IMR-90 (cell line): Measurements from ENCODE around the gene TTF1. TPM values are rescaled to one million over a fixed set of nuclear protein-coding genes. Genes with fewer than 3 reads are reported as not detected.

ENCODE experiments used
- ATAC-seq: fragments of 200-7000 bp; cut with Tn5 transposase; 2 replicates; pipeline ENCODE4 v1.9.1; 2020; ENCODE audit warnings: low read depth, mild to moderate bottlenecking, moderate library complexity
- BruUV-seq: library from RNA; stranded (reverse); fragments of 400-500 nt; replicated peaks from 2 replicates; lab custom pipeline; 2021; lab: Mats Ljungman, UMichigan
- CTCF ChIA-PET: fragments of 300-600 bp; formaldehyde crosslinking; extraction: SDS; loops from one replicate; lab custom pipeline; 2021; ENCODE audit warnings: antibody characterized with exemption; lab: Yijun Ruan, JAX
- POLR2A ChIA-PET: fragments of 300-600 bp; sonication (Branson Sonifier 250); formaldehyde crosslinking; loops from one replicate; lab custom pipeline; 2022; ENCODE audit warnings: antibody characterized with exemption; ENCODE audit not compliant: unreplicated experiment; lab: Charles Lee
- DNase-seq: peaks from one replicate; pipeline ENCODE4 v3.0.0; 2013
- H2AFZ ChIP-seq: replicated peaks from 2 replicates; pipeline ENCODE3; 2013; ENCODE audit warnings: low read length, mild to moderate bottlenecking; ENCODE audit not compliant: poor library complexity
- H2AK5ac ChIP-seq: 2 replicates; pipeline ENCODE4 v1.6.1; 2013; ENCODE audit warnings: low read depth, low read length, inconsistent platforms
- H2AK9ac ChIP-seq: replicated peaks from 2 replicates; pipeline ENCODE3; 2013; ENCODE audit warnings: mild to moderate bottlenecking, low read depth, low read length, moderate library complexity; ENCODE audit not compliant: poor library complexity
- H2BK120ac ChIP-seq: 2 replicates; pipeline ENCODE4 v1.6.1; 2013; ENCODE audit warnings: low read depth, low read length, inconsistent platforms
- H2BK15ac ChIP-seq: 3 replicates; pipeline ENCODE4 v1.6.1; 2013; ENCODE audit warnings: low read depth, low read length, inconsistent platforms
- H2BK20ac ChIP-seq: 2 replicates; pipeline ENCODE4 v1.6.1; 2013; ENCODE audit warnings: low read depth, mild to moderate bottlenecking, inconsistent platforms, low read length, moderate library complexity
- H2BK5ac ChIP-seq: 2 replicates; pipeline ENCODE4 v1.6.1; 2013; ENCODE audit warnings: mild to moderate bottlenecking, low read depth, low read length, inconsistent platforms; ENCODE audit not compliant: poor library complexity, severe bottlenecking
- H3K14ac ChIP-seq: replicated peaks from 2 replicates; pipeline ENCODE4 v1.6.1; 2013; ENCODE audit warnings: low read depth, low read length, inconsistent platforms
- H3K18ac ChIP-seq: 2 replicates; pipeline ENCODE4 v1.6.1; 2013; ENCODE audit warnings: low read depth, low read length, control low read depth
- H3K23ac ChIP-seq: 2 replicates; pipeline ENCODE4 v1.6.1; 2013; ENCODE audit warnings: low read depth, low read length, inconsistent platforms
- H3K27ac ChIP-seq: 2 replicates; pipeline ENCODE4 v1.5.1; 2013; ENCODE audit warnings: mild to moderate bottlenecking, control low read depth, low read length; ENCODE audit not compliant: insufficient read depth
- H3K27me3 ChIP-seq: 2 replicates; pipeline ENCODE4 v1.6.1; 2013; ENCODE audit warnings: low read length; ENCODE audit not compliant: control insufficient read depth, insufficient read depth
- H3K36me3 ChIP-seq: 2 replicates; pipeline ENCODE4 v1.6.1; 2013; ENCODE audit warnings: low read length, mixed read lengths; ENCODE audit not compliant: control insufficient read depth, insufficient read depth
- H3K4ac ChIP-seq: 2 replicates; pipeline ENCODE4 v1.6.1; 2013; ENCODE audit warnings: low read depth, low read length, inconsistent platforms
- H3K4me1 ChIP-seq: 2 replicates; pipeline ENCODE4 v1.6.1; 2013; ENCODE audit warnings: low read length, mixed read lengths; ENCODE audit not compliant: control insufficient read depth, insufficient read depth
- H3K4me2 ChIP-seq: 2 replicates; pipeline ENCODE4 v1.6.1; 2013; ENCODE audit warnings: low read depth, mild to moderate bottlenecking, control low read depth, low read length, moderate library complexity
- H3K4me3 ChIP-seq: 2 replicates; pipeline ENCODE4 v1.5.1; 2013; ENCODE audit warnings: low read depth, mild to moderate bottlenecking, control low read depth, low read length, moderate library complexity; ENCODE audit not compliant: insufficient read depth
- H3K56ac ChIP-seq: 2 replicates; pipeline ENCODE4 v1.6.1; 2013; ENCODE audit warnings: low read length, inconsistent platforms; ENCODE audit not compliant: insufficient read depth; ENCODE audit errors: extremely low read depth
- H3K79me1 ChIP-seq, 2 experiments: 2 replicates each; pipeline ENCODE4 v1.6.1; 2013; ENCODE audit warnings: low read length in 2 of 2, inconsistent platforms in 1 of 2, low read depth in 1 of 2
- H3K9ac ChIP-seq: 2 replicates; pipeline ENCODE4 v1.6.1; 2013; ENCODE audit warnings: low read depth, low read length, control low read depth
- H3K9me1 ChIP-seq: 2 replicates; pipeline ENCODE4 v1.6.1; 2013; ENCODE audit warnings: low read length, inconsistent platforms; ENCODE audit not compliant: insufficient read depth
- H3K9me3 ChIP-seq: 2 replicates; pipeline ENCODE4 v1.6.1; 2013; ENCODE audit warnings: low read length; ENCODE audit not compliant: control insufficient read depth, insufficient read depth
- H4K20me1 ChIP-seq: 2 replicates; pipeline ENCODE4 v1.6.1; 2013; ENCODE audit warnings: low read length, inconsistent platforms; ENCODE audit not compliant: insufficient read depth
- H4K5ac ChIP-seq: 2 replicates; pipeline ENCODE4 v1.6.1; 2013; ENCODE audit warnings: mild to moderate bottlenecking, low read depth, low read length, control low read depth
- H4K8ac ChIP-seq, 2 experiments: 2 replicates each; pipeline ENCODE4 v1.6.1; 2013; ENCODE audit warnings: low read depth in 2 of 2, low read length in 2 of 2, control low read depth in 1 of 2, inconsistent platforms in 1 of 2
- H4K91ac ChIP-seq: 2 replicates; pipeline ENCODE4 v1.6.1; 2013; ENCODE audit warnings: low read depth, low read length, inconsistent platforms; ENCODE audit not compliant: insufficient read depth
- BHLHE40 ChIP-seq: fragments of 150-350 bp; IDR thresholded peaks from 2 replicates; pipeline ENCODE4 v1.6.1; 2016; ENCODE audit warnings: mild to moderate bottlenecking, low read depth, low read length
- CEBPB ChIP-seq: IDR thresholded peaks from 2 replicates; pipeline ENCODE4 v1.6.1; 2012; ENCODE audit warnings: low read depth, low read length, improper control_type of control experiment
- FOS ChIP-seq: fragments of 150-350 bp; IDR thresholded peaks from 2 replicates; pipeline ENCODE4 v1.6.1; 2016; ENCODE audit warnings: low read depth, low read length
- MAZ ChIP-seq: IDR thresholded peaks from 2 replicates; pipeline ENCODE4 v1.6.1; 2012; ENCODE audit warnings: low read depth, mild to moderate bottlenecking, low read length, improper control_type of control experiment, moderate library complexity, borderline replicate concordance
- USF2 ChIP-seq: fragments of 150-350 bp; IDR thresholded peaks from 2 replicates; pipeline ENCODE4 v1.6.1; 2017; ENCODE audit warnings: mild to moderate bottlenecking, antibody characterized with exemption, low read length, low read depth
- WGBS, 2 experiments: methylation state at CpG; one replicate each; pipeline versions ENCODE4 v1.1.5 to v1.1.7; 2013; ENCODE audit warnings: missing lambda C conversion rate in 2 of 2; ENCODE audit not compliant: insufficient read length in 1 of 2; ENCODE audit errors: extremely low coverage in 2 of 2; 5-methylcytosine and 5-hydroxymethylcytosine counted together
- dilution Hi-C: fragments of 300-500 bp; cut with HindIII; formaldehyde crosslinking; loops from one replicate; pipeline ENCODE4 v1.14.3; 2018; ENCODE audit warnings: low sequenced_read_pairs; ENCODE audit not compliant: unreplicated experiment
- in situ Hi-C: fragments of 300-500 bp; cut with MboI; formaldehyde crosslinking; loops from 3 replicates; pipeline ENCODE4 v1.14.3; 2019; ENCODE audit warnings: low sequenced_read_pairs, inconsistent platforms, mixed read lengths
- intact Hi-C: fragments of 100-400 bp; cut with micrococcal nuclease; formaldehyde crosslinking; loops from 2 replicates; pipeline ENCODE4 v1.10.0; 2022
- polyA plus RNA-seq, 3 experiments: library from polyadenylated mRNA; depleted of rRNA; stranded (reverse); fragments of >200 nt; gene quantifications; 2 replicates each; pipeline ENCODE4 v1.2.3, GENCODE V29; 2012; ENCODE audit warnings: low replicate concordance in 1 of 3
- total RNA-seq: library from RNA; depleted of rRNA; stranded (reverse); fragments of >200 nt; gene quantifications from 2 replicates; pipeline ENCODE4 v1.2.3, GENCODE V29; 2012

The TTF1 gene
- total and polyA plus RNA-seq, 2 of the 4 experiments (the other 2 are of a cell fraction): 6.5 to 12.0 TPM

- no peak overlapping the region for H2BK120ac ChIP-seq
- H3K56ac ChIP-seq: no peak overlapping the region
- H2BK5ac ChIP-seq: no peak overlapping the region
- H3K27ac ChIP-seq: no peak overlapping the region
- H3K9ac ChIP-seq: no peak overlapping the region
- no TSS peak for BruUV-seq
- ATAC-seq: no peak
- no peaks in the 10 kb centered on the region for H3K9me3 ChIP-seq
- H3K14ac ChIP-seq: no peak overlapping the region
- in situ Hi-C loops (no loop called here), intact Hi-C loops (no loop called here), dilution Hi-C loops (no loop called here)
- H3K36me3 ChIP-seq: peaks cover 13% of the 10 kb centered on the region
- H4K91ac ChIP-seq: no peak overlapping the region
- no peak overlapping the region for H4K5ac ChIP-seq
- no peak overlapping the region for H3K4me2 ChIP-seq
- H3K4me1 ChIP-seq: peaks cover 7% of the 10 kb centered on the region
- peaks cover 22% of the 10 kb centered on the region; the same call in 1 of the 2 replicates for H4K20me1 ChIP-seq
- peak overlapping the region; percentile 56 for H2AFZ ChIP-seq
- peaks cover 23 to 32% of the 10 kb centered on the region in 2 experiments for H3K79me1 ChIP-seq
- no peak overlapping the region for H3K4me3 ChIP-seq
- no peak overlapping the region for H2AK5ac ChIP-seq
- POLR2A ChIA-PET: no interaction called here
- DNase-seq: no peak
- no peak overlapping the region for H3K23ac ChIP-seq
- no peak overlapping the region for H2AK9ac ChIP-seq
- CTCF ChIA-PET: no interaction called here
- TF ChIP-seq CEBPB (no peak), FOS (no peak), USF2 (no peak), MAZ (no peak), BHLHE40 (no peak)
- 95% methylated on average over 19 of the region's 26 CpGs; no CpG with 5 or more reads in 1 of the 2 experiments for WGBS, 2 experiments
- no peaks in the 10 kb centered on the region for H3K27me3 ChIP-seq
- no peak overlapping the region for H4K8ac ChIP-seq
- H2BK15ac ChIP-seq: no peak overlapping the region
- no peak overlapping the region for H3K18ac ChIP-seq
- peaks cover 9% of the 10 kb centered on the region; the same call in 1 of the 2 replicates for H3K9me1 ChIP-seq
- no peak overlapping the region for H2BK20ac ChIP-seq
- no peak overlapping the region for H3K4ac ChIP-seq
Observed at GRCh38 chr9:132356324-132356924, 50.2 kb downstream of the TTF1 start.
